K562 (cell line): ENCODE measurements around the gene TSKS. TPM values are rescaled to one million over a fixed set of nuclear protein-coding genes. Genes with fewer than 3 reads are reported as not detected.

Source experiments
- HDAC6 ChIP-seq: IDR thresholded peaks from 2 replicates; pipeline ENCODE4 v1.6.1; 2012; ENCODE audit warnings: low read depth, mild to moderate bottlenecking, control low read depth, inconsistent platforms, low read length, moderate library complexity
- NR2C2 ChIP-seq, 2 experiments: fragments of 200-800 bp in 1 of 2; sonication (Bioruptor generic) in 1 of 2; sonication (generic) in 1 of 2; formaldehyde crosslinking in 1 of 2; IDR thresholded peaks; 2 replicates each; pipeline versions ENCODE4 v1.6.1 to v1.8.0; 2016 to 2022; ENCODE audit warnings: mild to moderate bottlenecking in 1 of 2, missing compliant biosample characterization in 1 of 2, missing genetic modification characterization in 1 of 2, missing genetic modification reagents in 1 of 2
- NR4A1 ChIP-seq, 2 experiments: fragments of 250-450 bp in 1 of 2; fragments of 450-650 bp in 1 of 2; sonication (Bioruptor Pico) in 1 of 2; IDR thresholded peaks; 2 replicates each; pipeline versions ENCODE4 v1.4.0 to v1.6.1; 2016 to 2020; ENCODE audit warnings: mild to moderate bottlenecking in 2 of 2, missing compliant biosample characterization in 1 of 2, missing genetic modification characterization in 1 of 2, moderate library complexity in 1 of 2
- PCBP2 ChIP-seq: fragments of 200-400 bp; formaldehyde crosslinking; IDR thresholded peaks from 2 replicates; pipeline ENCODE4 v1.6.1; 2018; ENCODE audit warnings: low read length, low read depth, mild to moderate bottlenecking, moderate library complexity; ENCODE audit not compliant: poor library complexity, severe bottlenecking
- ZNF79 ChIP-seq: fragments of 250-450 bp; sonication (Bioruptor Pico); IDR thresholded peaks from 2 replicates; pipeline ENCODE4 v1.4.0; 2020; ENCODE audit warnings: low read depth, mild to moderate bottlenecking, moderate library complexity
- polyA plus RNA-seq, 8 experiments: library from polyadenylated mRNA; depleted of rRNA in 4 of 8; stranded (reverse) in 5 of 8; unstranded in 3 of 8; fragments of >200 nt; fragmentation: Nextera tagmentation in 2 of 8; fragmentation: Illumina TruSeq in 1 of 8; extraction: Ambion mirVana in 2 of 8; extraction: Trizol in 1 of 8; gene quantifications; 2 replicates each; pipeline versions ENCODE4 v1.2.1 to v1.2.3, GENCODE V29; 2011 to 2014; ENCODE audit warnings: inconsistent platforms in 1 of 8, missing spikeins in 1 of 8
- total RNA-seq, 7 experiments: library from RNA; depleted of rRNA in 6 of 7; stranded (reverse); fragments of >200 nt in 6 of 7; fragmentation: Illumina TruSeq in 2 of 7; extraction: Trizol in 2 of 7; gene quantifications; 2 replicates each; pipeline versions ENCODE4 v1.2.1 to v1.2.3, GENCODE V29; 2011 to 2021; ENCODE audit warnings: low replicate concordance in 1 of 7
- TF ChIP-seq, protein P1 (sequence below), 2 experiments: fragments of 450-650 bp; IDR thresholded peaks; 2 replicates each; pipeline ENCODE4 v1.6.1; 2016; ENCODE audit warnings: mild to moderate bottlenecking in 2 of 2, borderline replicate concordance in 1 of 2, low read depth in 1 of 2, moderate library complexity in 1 of 2
- TF ChIP-seq, protein P2 (sequence below): fragments of 250-450 bp; sonication (Bioruptor Pico); IDR thresholded peaks from 2 replicates; pipeline ENCODE4 v1.4.0; 2020; ENCODE audit warnings: mild to moderate bottlenecking, moderate library complexity, borderline replicate concordance
- TF ChIP-seq, protein P3 (sequence below): fragments of 250-450 bp; sonication (Bioruptor Pico); IDR thresholded peaks from 2 replicates; pipeline ENCODE4 v1.5.0; 2021; ENCODE audit warnings: mild to moderate bottlenecking, moderate library complexity

Gene TSKS
- total and polyA plus RNA-seq, 9 of the 15 experiments (the other 6 are each of a cell fraction or from before 2014, with no cell fraction given), result 0.14 to 4.5 (median 0.80) TPM

GRCh38 chr19:49761625-49762311 lies 1.3 kb downstream of the TSKS start (continued):
- TF ChIP-seq NR4A1 (CRISPR knock-in tag; IDR thresholded peaks at IDR 0.05) (no peak), NR4A1 (tag; IDR thresholded peaks at IDR 0.05) (peak; percentile 70; the same call in 1 of the 2 replicates), NR2C2 (CRISPR knock-in tag; IDR thresholded peaks at IDR 0.05) (no peak), NR2C2 (tag; IDR thresholded peaks at IDR 0.05) (peak; percentile 67), ZNF79 (no peak), HDAC6 (no peak), PCBP2 (no peak)
- TF ChIP-seq, protein P1, sequence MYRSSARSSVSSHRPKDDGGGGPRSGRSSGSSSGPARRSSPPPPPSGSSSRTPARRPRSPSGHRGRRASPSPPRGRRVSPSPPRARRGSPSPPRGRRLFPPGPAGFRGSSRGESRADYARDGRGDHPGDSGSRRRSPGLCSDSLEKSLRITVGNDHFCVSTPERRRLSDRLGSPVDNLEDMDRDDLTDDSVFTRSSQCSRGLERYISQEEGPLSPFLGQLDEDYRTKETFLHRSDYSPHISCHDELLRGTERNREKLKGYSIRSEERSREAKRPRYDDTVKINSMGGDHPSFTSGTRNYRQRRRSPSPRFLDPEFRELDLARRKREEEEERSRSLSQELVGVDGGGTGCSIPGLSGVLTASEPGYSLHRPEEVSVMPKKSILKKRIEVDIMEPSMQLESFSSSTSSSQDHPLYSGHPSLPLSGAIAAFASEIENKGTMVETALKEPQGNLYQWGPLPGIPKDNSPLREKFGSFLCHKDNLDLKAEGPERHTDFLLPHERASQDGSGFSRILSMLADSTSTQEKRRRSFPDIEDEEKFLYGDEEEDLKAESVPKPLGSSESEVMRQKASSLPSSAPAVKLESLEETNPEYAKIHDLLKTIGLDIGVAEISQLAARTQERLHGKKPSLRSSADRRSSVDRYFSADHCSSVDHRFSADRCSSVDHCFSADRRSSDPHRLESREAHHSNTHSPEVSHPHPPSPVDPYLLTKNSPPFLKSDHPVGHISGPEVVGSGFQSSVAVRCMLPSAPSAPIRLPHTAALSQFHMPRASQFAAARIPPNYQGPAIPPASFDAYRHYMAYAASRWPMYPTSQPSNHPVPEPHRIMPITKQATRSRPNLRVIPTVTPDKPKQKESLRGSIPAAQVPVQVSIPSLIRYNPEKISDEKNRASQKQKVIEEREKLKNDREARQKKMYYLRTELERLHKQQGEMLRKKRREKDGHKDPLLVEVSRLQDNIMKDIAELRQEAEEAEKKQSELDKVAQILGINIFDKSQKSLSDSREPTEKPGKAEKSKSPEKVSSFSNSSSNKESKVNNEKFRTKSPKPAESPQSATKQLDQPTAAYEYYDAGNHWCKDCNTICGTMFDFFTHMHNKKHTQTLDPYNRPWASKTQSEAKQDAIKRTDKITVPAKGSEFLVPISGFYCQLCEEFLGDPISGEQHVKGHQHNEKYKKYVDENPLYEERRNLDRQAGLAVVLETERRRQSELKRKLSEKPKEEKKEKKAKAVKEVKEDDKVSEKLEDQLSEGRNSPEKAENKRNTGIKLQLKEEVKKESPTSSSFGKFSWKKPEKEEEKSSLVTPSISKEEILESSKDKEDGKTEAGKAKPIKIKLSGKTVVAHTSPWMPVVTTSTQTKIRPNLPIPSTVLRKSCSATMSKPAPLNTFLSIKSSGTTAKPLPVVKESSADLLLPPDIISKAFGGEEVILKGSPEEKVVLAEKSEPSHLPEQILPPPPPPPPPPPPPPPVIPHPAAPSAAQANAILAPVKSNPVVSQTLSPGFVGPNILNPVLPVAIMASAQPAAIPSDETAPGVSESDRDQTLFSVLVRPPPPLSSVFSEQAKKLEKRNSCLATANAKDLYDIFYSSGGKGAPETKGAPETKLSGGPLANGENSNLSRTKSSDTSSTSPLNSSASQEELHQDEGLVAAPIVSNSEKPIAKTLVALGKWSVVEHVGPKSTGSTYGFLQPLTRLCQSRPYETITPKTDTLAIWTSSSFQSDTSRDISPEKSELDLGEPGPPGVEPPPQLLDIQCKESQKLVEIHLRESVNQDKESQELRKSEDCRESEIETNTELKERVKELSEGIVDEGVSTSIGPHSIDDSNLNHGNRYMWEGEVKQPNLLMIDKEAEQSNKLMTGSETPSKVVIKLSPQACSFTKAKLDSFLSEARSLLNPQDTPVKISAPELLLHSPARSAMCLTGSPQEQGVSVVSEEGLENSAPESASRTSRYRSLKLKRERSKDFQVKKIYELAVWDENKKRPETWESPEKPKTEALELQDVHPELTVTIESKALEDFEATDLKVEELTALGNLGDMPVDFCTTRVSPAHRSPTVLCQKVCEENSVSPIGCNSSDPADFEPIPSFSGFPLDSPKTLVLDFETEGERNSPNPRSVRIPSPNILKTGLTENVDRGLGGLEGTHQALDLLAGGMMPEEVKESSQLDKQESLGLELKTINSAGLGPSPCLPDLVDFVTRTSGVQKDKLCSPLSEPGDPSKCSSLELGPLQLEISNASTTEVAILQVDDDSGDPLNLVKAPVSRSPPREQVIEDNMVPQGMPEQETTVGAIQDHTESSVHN (IDR thresholded peaks at IDR 0.05; ENCODE audit: borderline replicate concordance in 1 of 2, low read depth in 1 of 2), result no peak
- TF ChIP-seq, protein P2, sequence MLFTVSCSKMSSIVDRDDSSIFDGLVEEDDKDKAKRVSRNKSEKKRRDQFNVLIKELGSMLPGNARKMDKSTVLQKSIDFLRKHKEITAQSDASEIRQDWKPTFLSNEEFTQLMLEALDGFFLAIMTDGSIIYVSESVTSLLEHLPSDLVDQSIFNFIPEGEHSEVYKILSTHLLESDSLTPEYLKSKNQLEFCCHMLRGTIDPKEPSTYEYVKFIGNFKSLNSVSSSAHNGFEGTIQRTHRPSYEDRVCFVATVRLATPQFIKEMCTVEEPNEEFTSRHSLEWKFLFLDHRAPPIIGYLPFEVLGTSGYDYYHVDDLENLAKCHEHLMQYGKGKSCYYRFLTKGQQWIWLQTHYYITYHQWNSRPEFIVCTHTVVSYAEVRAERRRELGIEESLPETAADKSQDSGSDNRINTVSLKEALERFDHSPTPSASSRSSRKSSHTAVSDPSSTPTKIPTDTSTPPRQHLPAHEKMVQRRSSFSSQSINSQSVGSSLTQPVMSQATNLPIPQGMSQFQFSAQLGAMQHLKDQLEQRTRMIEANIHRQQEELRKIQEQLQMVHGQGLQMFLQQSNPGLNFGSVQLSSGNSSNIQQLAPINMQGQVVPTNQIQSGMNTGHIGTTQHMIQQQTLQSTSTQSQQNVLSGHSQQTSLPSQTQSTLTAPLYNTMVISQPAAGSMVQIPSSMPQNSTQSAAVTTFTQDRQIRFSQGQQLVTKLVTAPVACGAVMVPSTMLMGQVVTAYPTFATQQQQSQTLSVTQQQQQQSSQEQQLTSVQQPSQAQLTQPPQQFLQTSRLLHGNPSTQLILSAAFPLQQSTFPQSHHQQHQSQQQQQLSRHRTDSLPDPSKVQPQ, result no peak
- TF ChIP-seq, protein P3, sequence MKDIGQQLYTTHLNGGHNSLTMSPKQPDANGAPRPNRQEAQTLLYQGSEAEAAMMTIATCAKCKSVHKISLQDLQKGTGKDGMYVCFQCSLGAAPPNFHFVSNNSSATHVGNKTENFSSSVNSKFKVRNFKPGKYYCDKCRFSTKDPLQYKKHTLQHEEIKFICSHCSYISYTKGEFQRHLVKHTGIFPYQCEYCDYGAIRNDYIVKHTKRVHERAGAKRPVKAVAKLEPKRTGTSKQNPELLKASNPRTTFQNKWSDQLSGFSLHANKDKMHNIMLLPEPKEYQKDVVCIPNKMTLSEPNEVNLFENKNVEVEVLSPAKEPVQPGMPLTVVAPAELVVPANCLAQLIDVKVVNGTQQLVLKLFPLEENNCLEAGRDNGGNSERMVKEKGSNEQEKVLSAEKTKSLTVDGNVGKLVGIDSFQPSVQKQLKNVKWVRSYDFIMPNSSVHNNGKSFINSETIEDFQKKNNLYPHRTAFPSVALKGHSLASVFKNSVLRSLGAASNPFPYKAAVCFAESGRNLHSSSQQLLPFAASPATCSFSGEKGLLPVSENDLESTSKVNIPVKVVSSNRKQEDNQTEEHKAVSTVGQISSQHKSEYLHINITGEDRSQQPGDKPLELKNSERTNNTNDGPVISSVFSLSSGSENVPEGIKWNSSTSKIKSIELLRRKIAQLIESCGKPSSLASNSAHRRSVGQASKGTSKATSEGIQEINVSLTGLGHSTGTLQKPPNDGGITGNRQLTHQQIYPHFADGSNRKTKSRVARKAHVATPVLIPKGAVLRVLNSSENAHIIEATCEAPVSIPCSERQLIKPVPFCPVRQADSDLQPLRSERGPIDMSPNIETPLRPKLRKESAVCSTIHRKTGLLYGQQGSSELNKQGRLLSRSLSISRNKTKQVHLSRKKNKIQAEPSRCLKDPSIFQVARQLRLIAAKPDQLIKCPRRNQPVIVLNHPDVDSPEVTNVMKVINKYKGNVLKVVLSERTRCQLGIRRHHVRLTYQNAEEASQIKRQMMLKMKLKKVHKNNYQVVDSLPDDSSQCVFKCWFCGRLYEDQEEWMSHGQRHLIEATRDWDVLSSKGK (CRISPR knock-in tag), result no peak
